Kidney (tissue), 14 donors: ENCODE results near the gene CRTAC1. TPM values are rescaled to one million over a fixed set of nuclear protein-coding genes. Genes with fewer than 3 reads are reported as not detected.

Experiments
- DNase-seq, 5 donors: peaks; one replicate each; pipeline ENCODE4 v3.0.0-alpha.2; 2013 to 2020
- FAIRE-seq: peaks from 2 replicates; lab custom pipeline; 2012; peaks lifted over from hg19 to GRCh38; lab: Jason Lieb, UNC
- H3K27ac ChIP-seq, 2 donors: one replicate each; pipeline ENCODE4 v1.7.0; 2013; ENCODE audit warnings: low read depth in 2 of 2, low read length in 2 of 2, inconsistent platforms in 1 of 2
- H3K27me3 ChIP-seq: one replicate; pipeline ENCODE4 v1.7.1; 2013; ENCODE audit warnings: low read length, inconsistent platforms; ENCODE audit not compliant: control insufficient read depth, insufficient read depth
- H3K36me3 ChIP-seq, 3 donors: one replicate each; pipeline versions ENCODE4 v1.7.0 to v1.7.1; 2013; ENCODE audit warnings: low read length in 3 of 3, control low read depth in 1 of 3, inconsistent platforms in 1 of 3; ENCODE audit not compliant: insufficient read depth in 3 of 3, control insufficient read depth in 2 of 3
- H3K4me1 ChIP-seq, 3 donors: one replicate each; pipeline versions ENCODE4 v1.7.0 to v1.7.1; 2013; ENCODE audit warnings: low read length in 3 of 3, inconsistent platforms in 1 of 3, low read depth in 1 of 3; ENCODE audit not compliant: control insufficient read depth in 2 of 3, insufficient read depth in 2 of 3
- H3K4me3 ChIP-seq, 3 donors: one replicate each; pipeline versions ENCODE4 v1.7.0 to v1.8.1; 2013; ENCODE audit warnings: low read length in 3 of 3, control low read depth in 1 of 3, inconsistent platforms in 1 of 3
- H3K9ac ChIP-seq, 3 donors: one replicate each; pipeline versions ENCODE4 v1.7.0 to v1.7.1; 2013; ENCODE audit warnings: low read length in 3 of 3, control low read depth in 1 of 3, inconsistent platforms in 1 of 3
- H3K9me3 ChIP-seq, 3 donors: one replicate each; pipeline versions ENCODE4 v1.7.0 to v1.7.1; 2013; ENCODE audit warnings: low read length in 3 of 3, control low read depth in 1 of 3, inconsistent platforms in 1 of 3; ENCODE audit not compliant: control insufficient read depth in 2 of 3, insufficient read depth in 1 of 3
- intact Hi-C: fragments of 100-400 bp; cut with DNase I; formaldehyde crosslinking; loops from one replicate; pipeline ENCODE4 v1.11.1; 2022
- polyA plus RNA-seq: library from polyadenylated mRNA; stranded (reverse); fragments of 350-450 nt; fragmentation: Illumina TruSeq; extraction: RNeasy Lipid Tissue Mini Kit (QIAGEN cat#74804); gene quantifications from one replicate; pipeline ENCODE4 v1.2.3, GENCODE V29; 2014; ENCODE audit warnings: low read depth, low replicate concordance; ENCODE audit not compliant: insufficient read depth
- total RNA-seq: library from RNA; stranded (reverse); fragmentation: NEBNext Ultra II Directional; extraction: Animal tissue kit (Norgen Biotek cat#: 25700); gene quantifications from one replicate; pipeline ENCODE4 v1.2.1, GENCODE V29; 2021
- TF ChIP-seq, protein P1 (sequence below): IDR thresholded peaks from 3 replicates; pipeline ENCODE4 v1.5.1; 2012; ENCODE audit warnings: mild to moderate bottlenecking, moderate library complexity, borderline replicate concordance; ENCODE audit not compliant: insufficient read depth; ENCODE audit errors: extremely low read depth
- donor health status: control.
- donor health status: control.
- donor health status: control.
- donor health status: control.
- donor health status: control.
- donor health status: DM: yes; HTN: yes; CAD: no.
- donor health status: Normal renal cell carcinoma (clear cell type).

Gene CRTAC1
- total and polyA plus RNA-seq, 2 donors from 2014 or later: 6.1 to 7.2 TPM

DNA sequence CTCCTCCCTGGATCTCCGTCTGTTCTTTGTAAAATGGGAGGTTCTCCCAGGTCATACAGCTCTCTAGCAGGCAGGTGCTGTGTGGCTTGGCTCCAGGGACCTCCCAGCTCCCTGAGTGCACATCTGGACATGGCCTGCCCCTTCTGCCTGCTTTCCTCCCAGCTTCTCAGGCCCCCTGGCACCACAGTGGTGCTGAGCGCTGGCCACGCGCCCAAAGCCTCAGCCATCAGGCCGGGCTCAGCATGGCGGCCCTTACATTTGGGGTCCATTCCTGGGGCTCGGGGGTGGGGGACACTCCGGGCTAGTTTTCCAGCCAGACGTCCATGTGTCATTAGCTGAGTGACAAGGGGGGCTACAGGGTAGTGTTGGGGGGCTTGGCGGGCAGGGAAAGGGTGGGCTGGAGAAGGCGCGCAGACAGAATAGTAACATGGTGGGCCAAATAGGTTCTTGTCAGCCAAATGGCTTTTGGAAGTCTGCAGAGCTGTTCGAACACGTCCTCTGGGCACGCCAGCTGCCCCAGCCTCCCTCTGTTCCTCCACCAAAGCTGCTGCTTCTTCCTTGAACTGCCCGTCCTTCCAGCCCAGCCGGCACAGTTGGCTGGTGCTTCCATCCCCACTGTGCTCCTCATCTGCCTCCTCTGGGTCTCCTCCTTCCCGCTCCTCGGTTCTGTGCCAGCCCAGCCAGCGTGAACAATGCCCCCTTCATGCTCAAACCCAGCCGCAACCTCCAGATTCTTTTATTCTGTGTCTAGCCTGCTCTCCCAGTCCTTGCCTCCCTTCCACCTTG lies 114.9 kb downstream of the CRTAC1 start:
- Histone ChIP-seq H3K4me3 (no peak overlapping the region), H3K36me3 (no peaks in the 10 kb centered on the region), H3K27ac (no peak overlapping the region), H3K4me1 (no peaks in the 10 kb centered on the region), H3K9me3 (no peaks in the 10 kb centered on the region), H3K27me3 (no peaks in the 10 kb centered on the region), H3K9ac (no peak overlapping the region)
- no peak for FAIRE-seq
- DNase-seq: no peak
- TF ChIP-seq, protein P1, sequence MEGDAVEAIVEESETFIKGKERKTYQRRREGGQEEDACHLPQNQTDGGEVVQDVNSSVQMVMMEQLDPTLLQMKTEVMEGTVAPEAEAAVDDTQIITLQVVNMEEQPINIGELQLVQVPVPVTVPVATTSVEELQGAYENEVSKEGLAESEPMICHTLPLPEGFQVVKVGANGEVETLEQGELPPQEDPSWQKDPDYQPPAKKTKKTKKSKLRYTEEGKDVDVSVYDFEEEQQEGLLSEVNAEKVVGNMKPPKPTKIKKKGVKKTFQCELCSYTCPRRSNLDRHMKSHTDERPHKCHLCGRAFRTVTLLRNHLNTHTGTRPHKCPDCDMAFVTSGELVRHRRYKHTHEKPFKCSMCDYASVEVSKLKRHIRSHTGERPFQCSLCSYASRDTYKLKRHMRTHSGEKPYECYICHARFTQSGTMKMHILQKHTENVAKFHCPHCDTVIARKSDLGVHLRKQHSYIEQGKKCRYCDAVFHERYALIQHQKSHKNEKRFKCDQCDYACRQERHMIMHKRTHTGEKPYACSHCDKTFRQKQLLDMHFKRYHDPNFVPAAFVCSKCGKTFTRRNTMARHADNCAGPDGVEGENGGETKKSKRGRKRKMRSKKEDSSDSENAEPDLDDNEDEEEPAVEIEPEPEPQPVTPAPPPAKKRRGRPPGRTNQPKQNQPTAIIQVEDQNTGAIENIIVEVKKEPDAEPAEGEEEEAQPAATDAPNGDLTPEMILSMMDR: no peak
- intact Hi-C loops: loop anchor here (5.0 kb wide), 1 partner anchor 127 kb away; no protein-coding TSS in a partner anchor

DNA sequence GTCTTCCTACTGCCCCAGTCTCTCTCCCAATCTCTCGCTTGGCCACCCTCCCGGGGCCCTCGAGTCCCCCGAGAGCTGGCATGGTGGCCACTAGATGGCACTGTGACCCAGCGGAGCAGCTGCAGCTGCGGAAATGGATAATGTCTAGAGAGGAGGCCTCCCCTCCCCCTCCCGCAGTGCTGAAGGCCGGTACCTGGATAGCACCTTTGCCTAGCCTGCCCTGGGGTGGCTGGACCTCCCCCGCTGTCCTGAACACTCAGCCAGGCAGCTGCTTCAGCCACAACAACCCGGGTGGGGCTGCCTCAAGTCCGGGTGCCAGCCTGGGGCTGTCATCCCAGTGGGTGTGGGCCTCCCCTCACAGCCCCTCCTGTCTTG lies 115.6 kb downstream of the CRTAC1 start:
- Histone ChIP-seq H3K27me3 (no peaks in the 10 kb centered on the region), H3K4me1 (no peaks in the 10 kb centered on the region), H3K9ac (no peak overlapping the region), H3K9me3 (no peaks in the 10 kb centered on the region), H3K36me3 (no peaks in the 10 kb centered on the region), H3K27ac (no peak overlapping the region), H3K4me3 (no peak overlapping the region)
- TF ChIP-seq, protein P1: peak; percentile 84
- FAIRE-seq (no peak), DNase-seq (peak; percentile 81 to 91 (median 83))
- intact Hi-C loops: loop anchor here (5.0 kb wide), 1 partner anchor 127 kb away; no protein-coding TSS in a partner anchor

DNA sequence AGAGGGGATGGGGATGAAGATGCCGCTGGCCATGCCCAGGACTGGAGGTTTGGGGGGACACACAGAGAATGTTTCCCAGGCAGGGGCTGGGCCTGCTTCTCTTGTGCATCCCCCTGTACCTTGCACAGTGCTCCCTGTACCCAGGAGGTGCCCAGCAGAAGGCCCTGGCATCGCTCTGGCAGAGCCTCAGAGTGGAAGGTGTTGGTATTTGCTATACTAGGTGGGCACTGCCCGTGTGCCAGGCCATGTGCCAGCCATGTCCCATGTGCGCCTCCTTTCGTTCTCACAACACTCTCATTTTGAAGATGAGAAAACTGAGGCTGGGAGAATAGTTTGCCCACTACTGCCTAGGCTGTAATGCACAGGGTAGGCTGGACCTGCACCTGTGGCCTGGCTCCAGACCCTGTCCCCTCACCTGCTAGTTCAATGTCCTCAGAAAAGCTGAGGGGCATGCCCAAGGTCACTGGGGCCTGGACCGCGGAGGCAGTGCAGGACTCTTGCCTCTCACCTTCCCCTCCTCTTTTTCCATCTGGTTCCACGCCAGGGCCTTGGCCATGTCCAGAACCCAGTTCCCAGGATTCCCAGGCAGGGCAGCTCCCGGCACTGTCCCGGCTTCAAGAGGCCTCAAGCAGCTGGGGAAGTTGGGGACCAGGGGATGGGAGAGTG lies 116.1 kb downstream of the CRTAC1 start:
- intact Hi-C loops: no loop called here
- H3K9me3 ChIP-seq: no peaks in the 10 kb centered on the region
- H3K27ac ChIP-seq: no peak overlapping the region
- H3K9ac ChIP-seq: no peak overlapping the region
- no peak overlapping the region for H3K4me3 ChIP-seq
- no peaks in the 10 kb centered on the region for H3K27me3 ChIP-seq
- TF ChIP-seq, protein P1: no peak
- H3K36me3 ChIP-seq: no peaks in the 10 kb centered on the region
- FAIRE-seq (no peak), DNase-seq (no peak)
- no peaks in the 10 kb centered on the region for H3K4me1 ChIP-seq
